GM23248 (cell line): ENCODE data around the gene PYGL. TPM values are rescaled to one million over a fixed set of nuclear protein-coding genes. Genes with fewer than 3 reads are reported as not detected.

Experiments
- DNase-seq: peaks from one replicate; pipeline ENCODE4 v3.0.0-alpha.2; 2015
- H2AFZ ChIP-seq: fragments of 200-600 bp; sonication (generic); 2 replicates; pipeline ENCODE4 v1.6.1; 2016; ENCODE audit warnings: antibody characterized with exemption
- H3F3A ChIP-seq: fragments of 200-600 bp; sonication (generic); 2 replicates; pipeline ENCODE4 v1.6.1; 2016; ENCODE audit warnings: mild to moderate bottlenecking, antibody characterized with exemption, mixed run types; ENCODE audit not compliant: insufficient read depth
- H3K27ac ChIP-seq: fragments of 200-600 bp; sonication (generic); 2 replicates; pipeline ENCODE4 v1.5.1; 2016; ENCODE audit warnings: mild to moderate bottlenecking
- H3K27me3 ChIP-seq: fragments of 200-600 bp; sonication (generic); replicated peaks from 2 replicates; pipeline ENCODE4 v1.6.1; 2016; ENCODE audit warnings: mild to moderate bottlenecking; ENCODE audit not compliant: insufficient read depth
- H3K36me3 ChIP-seq: fragments of 200-600 bp; sonication (generic); 2 replicates; pipeline ENCODE4 v1.6.1; 2016; ENCODE audit warnings: low read depth, mild to moderate bottlenecking
- H3K4me1 ChIP-seq: fragments of 200-600 bp; sonication (generic); 2 replicates; pipeline ENCODE4 v1.6.1; 2016; ENCODE audit warnings: mild to moderate bottlenecking; ENCODE audit not compliant: insufficient read depth
- H3K4me2 ChIP-seq: fragments of 200-600 bp; sonication (generic); one replicate; pipeline ENCODE4 v1.6.1; 2016; ENCODE audit warnings: mild to moderate bottlenecking; ENCODE audit not compliant: unreplicated experiment
- H3K4me3 ChIP-seq: fragments of 200-600 bp; sonication (generic); 2 replicates; pipeline ENCODE4 v1.5.1; 2016; ENCODE audit warnings: mild to moderate bottlenecking
- H3K79me2 ChIP-seq: fragments of 200-600 bp; sonication (generic); 2 replicates; pipeline ENCODE4 v1.6.1; 2016; ENCODE audit warnings: mild to moderate bottlenecking; ENCODE audit not compliant: insufficient read depth
- H3K9ac ChIP-seq: fragments of 200-600 bp; sonication (generic); 2 replicates; pipeline ENCODE4 v1.6.1; 2016; ENCODE audit warnings: mild to moderate bottlenecking
- H3K9me2 ChIP-seq: fragments of 200-600 bp; sonication (generic); 2 replicates; pipeline ENCODE4 v1.6.1; 2016; ENCODE audit warnings: mixed run types, mild to moderate bottlenecking, moderate library complexity; ENCODE audit not compliant: insufficient read depth
- H3K9me3 ChIP-seq: fragments of 200-600 bp; sonication (generic); one replicate; pipeline ENCODE4 v1.6.1; 2017; ENCODE audit warnings: low read depth
- H4K20me1 ChIP-seq: fragments of 200-600 bp; sonication (generic); 2 replicates; pipeline ENCODE4 v1.6.0; 2016; ENCODE audit not compliant: insufficient read depth
- EZH2 ChIP-seq: fragments of 200-600 bp; sonication (generic); IDR thresholded peaks from 2 replicates; pipeline ENCODE4 v1.6.1; 2018; ENCODE audit warnings: antibody characterized with exemption, mild to moderate bottlenecking; ENCODE audit not compliant: insufficient read depth, poor library complexity, severe bottlenecking
- EZH2phosphoT487 ChIP-seq: fragments of 200-600 bp; sonication (generic); IDR thresholded peaks from 2 replicates; pipeline ENCODE4 v1.6.1; 2018; ENCODE audit warnings: antibody characterized with exemption, moderate library complexity, mild to moderate bottlenecking, low read depth; ENCODE audit not compliant: insufficient read depth
- WGBS, 2 experiments: methylation state at CpG; one replicate each; pipeline ENCODE4 v1.1.6; 2015 to 2017; ENCODE audit warnings: low lambda C conversion rate in 2 of 2, low coverage in 1 of 2; ENCODE audit errors: missing lambda C conversion rate in 2 of 2; 5-methylcytosine and 5-hydroxymethylcytosine counted together
- in situ Hi-C: fragments of 300-500 bp; cut with MboI; formaldehyde crosslinking; loops from 2 replicates; pipeline ENCODE4 v1.15.0; 2020
- polyA plus RNA-seq: library from polyadenylated mRNA; unstranded; fragments of >200 nt; fragmentation: Nextera tagmentation; extraction: Ambion mirVana; gene quantifications from 2 replicates; pipeline ENCODE4 v1.2.1, GENCODE V29; 2016
- total RNA-seq: library from RNA; depleted of rRNA; stranded (reverse); fragments of >200 nt; shearing (Covaris generic); gene quantifications from 2 replicates; pipeline ENCODE4 v1.2.3, GENCODE V29; 2014

PYGL gene
- total and polyA plus RNA-seq, 2 experiments from 2014 or later: 42.6 to 55.8 TPM

GRCh38 chr14:50929506-50929905 is 14.8 kb downstream of the PYGL start:
- no peaks in the 10 kb centered on the region for H3K79me2 ChIP-seq
- no peak overlapping the region for H3K27ac ChIP-seq
- H3K9me3 ChIP-seq: no peaks in the 10 kb centered on the region
- no peak for DNase-seq
- H3K4me1 ChIP-seq: peaks cover 33% of the 10 kb centered on the region
- no peak overlapping the region for H3K4me3 ChIP-seq
- in situ Hi-C loops: no loop called here
- no peak for TF ChIP-seq EZH2
- TF ChIP-seq EZH2phosphoT487: no peak
- peaks cover 13% of the 10 kb centered on the region for H3F3A ChIP-seq
- peaks cover 17% of the 10 kb centered on the region for H3K36me3 ChIP-seq
- H4K20me1 ChIP-seq: no peaks in the 10 kb centered on the region; the same call in 1 of the 2 replicates
- H3K4me2 ChIP-seq: no peak overlapping the region
- no peak overlapping the region for H2AFZ ChIP-seq
- no peaks in the 10 kb centered on the region for H3K9me2 ChIP-seq
- 97 to 100% methylated on average over 2 of the region's 2 CpGs for WGBS, 2 experiments
- no peak overlapping the region for H3K9ac ChIP-seq
- H3K27me3 ChIP-seq: no peaks in the 10 kb centered on the region

GRCh38 chr14:50928002-50928635 is 16.2 kb downstream of the PYGL start:
- Histone ChIP-seq H3F3A (peaks cover 13% of the 10 kb centered on the region), H3K4me3 (no peak overlapping the region), H4K20me1 (no peaks in the 10 kb centered on the region; the same call in 1 of the 2 replicates), H3K36me3 (peaks cover 26% of the 10 kb centered on the region), H3K4me1 (peaks cover 28% of the 10 kb centered on the region), H3K27me3 (no peaks in the 10 kb centered on the region), H3K9me2 (no peaks in the 10 kb centered on the region), H3K27ac (peak overlapping the region; percentile 67), H2AFZ (no peak overlapping the region), H3K4me2 (peak overlapping the region; percentile 62), H3K79me2 (no peaks in the 10 kb centered on the region), H3K9me3 (no peaks in the 10 kb centered on the region), H3K9ac (peak overlapping the region; percentile 43)
- TF ChIP-seq EZH2phosphoT487 (no peak), EZH2 (no peak)
- in situ Hi-C loops: no loop called here
- peak; percentile 97 for DNase-seq
- WGBS, 2 experiments: 34% methylated on average over 6 of the region's 6 CpGs

GRCh38 chr14:50926851-50927386 is 17.4 kb downstream of the PYGL start:
- no peak overlapping the region for H3K4me3 ChIP-seq
- no peaks in the 10 kb centered on the region for H3K79me2 ChIP-seq
- no peak overlapping the region for H3K27ac ChIP-seq
- H2AFZ ChIP-seq: no peak overlapping the region
- H3K4me2 ChIP-seq: no peak overlapping the region
- no peak for DNase-seq
- no peak overlapping the region for H3K9ac ChIP-seq
- H3K9me2 ChIP-seq: no peaks in the 10 kb centered on the region
- TF ChIP-seq EZH2 (no peak), EZH2phosphoT487 (no peak)
- no peaks in the 10 kb centered on the region for H3K27me3 ChIP-seq
- peaks cover 13% of the 10 kb centered on the region for H3F3A ChIP-seq
- peaks cover 21% of the 10 kb centered on the region for H3K4me1 ChIP-seq
- in situ Hi-C loops: no loop called here
- no peaks in the 10 kb centered on the region; the same call in 1 of the 2 replicates for H4K20me1 ChIP-seq
- H3K9me3 ChIP-seq: no peaks in the 10 kb centered on the region
- H3K36me3 ChIP-seq: peaks cover 30% of the 10 kb centered on the region
- 98 to 100% methylated on average over 3 of the region's 3 CpGs for WGBS, 2 experiments

- in situ Hi-C loops: no loop called here
- no peak for DNase-seq
- Histone ChIP-seq H3K27me3 (no peaks in the 10 kb centered on the region), H3K36me3 (peaks cover 16% of the 10 kb centered on the region), H3K79me2 (no peaks in the 10 kb centered on the region), H3K9ac (no peak overlapping the region), H3K4me1 (peaks cover 35% of the 10 kb centered on the region), H3K9me3 (no peaks in the 10 kb centered on the region), H2AFZ (no peak overlapping the region), H3K27ac (no peak overlapping the region), H3K4me3 (no peak overlapping the region), H3F3A (peaks cover 31% of the 10 kb centered on the region), H3K4me2 (no peak overlapping the region), H3K9me2 (no peaks in the 10 kb centered on the region), H4K20me1 (no peaks in the 10 kb centered on the region; the same call in 1 of the 2 replicates)
- no peak for TF ChIP-seq EZH2phosphoT487
- TF ChIP-seq EZH2: no peak
- 80 to 82% methylated on average over 4 of the region's 4 CpGs for WGBS, 2 experiments
These were observed 19.4 kb downstream of the PYGL start for GRCh38 chr14:50924843-50925242.
